ENCODE measurements around the gene TRIM6. TPM values are rescaled to one million over a fixed set of nuclear protein-coding genes. Genes with fewer than 3 reads are reported as not detected.

Gene TRIM6
- total and polyA plus RNA-seq, 2 experiments from 2014 or later: 26.4 to 49.0 TPM

DNA sequence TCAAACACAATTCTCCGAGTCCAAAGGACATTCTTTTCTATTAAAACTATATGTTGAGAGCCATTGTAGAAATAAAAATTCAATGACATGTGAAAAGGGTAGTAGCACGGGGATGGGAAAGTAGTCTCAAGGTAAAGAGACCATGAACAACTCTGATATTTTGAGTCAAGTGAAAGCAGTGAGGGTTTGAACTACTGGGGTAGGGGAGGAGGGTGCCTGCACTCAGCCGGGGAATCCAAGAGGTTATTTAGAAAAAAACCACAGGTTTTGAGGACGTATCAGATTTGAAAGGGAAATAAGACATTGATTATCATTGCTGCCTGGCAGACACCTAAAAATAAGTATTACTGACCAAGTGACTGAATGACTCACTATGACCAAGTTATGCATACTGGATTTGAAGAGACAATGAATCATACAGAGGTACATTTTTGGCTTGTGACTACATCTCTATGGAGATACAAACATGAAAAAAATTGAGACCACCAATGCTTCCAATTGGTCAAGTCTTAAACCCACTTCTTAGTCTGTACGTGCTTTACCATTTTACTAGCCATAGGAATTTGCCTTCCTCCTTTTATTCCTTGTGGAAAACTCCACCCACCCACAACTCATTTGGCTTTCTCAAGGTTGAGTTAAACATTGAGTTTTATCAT, 45.9 kb upstream of the TRIM6 start (continued):
- TF ChIP-seq, protein P1, sequence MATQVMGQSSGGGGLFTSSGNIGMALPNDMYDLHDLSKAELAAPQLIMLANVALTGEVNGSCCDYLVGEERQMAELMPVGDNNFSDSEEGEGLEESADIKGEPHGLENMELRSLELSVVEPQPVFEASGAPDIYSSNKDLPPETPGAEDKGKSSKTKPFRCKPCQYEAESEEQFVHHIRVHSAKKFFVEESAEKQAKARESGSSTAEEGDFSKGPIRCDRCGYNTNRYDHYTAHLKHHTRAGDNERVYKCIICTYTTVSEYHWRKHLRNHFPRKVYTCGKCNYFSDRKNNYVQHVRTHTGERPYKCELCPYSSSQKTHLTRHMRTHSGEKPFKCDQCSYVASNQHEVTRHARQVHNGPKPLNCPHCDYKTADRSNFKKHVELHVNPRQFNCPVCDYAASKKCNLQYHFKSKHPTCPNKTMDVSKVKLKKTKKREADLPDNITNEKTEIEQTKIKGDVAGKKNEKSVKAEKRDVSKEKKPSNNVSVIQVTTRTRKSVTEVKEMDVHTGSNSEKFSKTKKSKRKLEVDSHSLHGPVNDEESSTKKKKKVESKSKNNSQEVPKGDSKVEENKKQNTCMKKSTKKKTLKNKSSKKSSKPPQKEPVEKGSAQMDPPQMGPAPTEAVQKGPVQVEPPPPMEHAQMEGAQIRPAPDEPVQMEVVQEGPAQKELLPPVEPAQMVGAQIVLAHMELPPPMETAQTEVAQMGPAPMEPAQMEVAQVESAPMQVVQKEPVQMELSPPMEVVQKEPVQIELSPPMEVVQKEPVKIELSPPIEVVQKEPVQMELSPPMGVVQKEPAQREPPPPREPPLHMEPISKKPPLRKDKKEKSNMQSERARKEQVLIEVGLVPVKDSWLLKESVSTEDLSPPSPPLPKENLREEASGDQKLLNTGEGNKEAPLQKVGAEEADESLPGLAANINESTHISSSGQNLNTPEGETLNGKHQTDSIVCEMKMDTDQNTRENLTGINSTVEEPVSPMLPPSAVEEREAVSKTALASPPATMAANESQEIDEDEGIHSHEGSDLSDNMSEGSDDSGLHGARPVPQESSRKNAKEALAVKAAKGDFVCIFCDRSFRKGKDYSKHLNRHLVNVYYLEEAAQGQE (IDR thresholded peaks at IDR 0.05; ENCODE audit: unreplicated experiment): no peak
- TF ChIP-seq EZH2phosphoT487 (IDR thresholded peaks at IDR 0.05; ENCODE audit: unreplicated experiment) (no peak), EZH2 (IDR thresholded peaks at IDR 0.05; ENCODE audit: low read depth, unreplicated experiment) (no peak), ZNF331 (CRISPR knock-in tag; IDR thresholded peaks at IDR 0.05; ENCODE audit: low read depth) (no peak), STAT1 (IDR thresholded peaks at IDR 0.05; ENCODE audit: unreplicated experiment) (no peak), NANOG (IDR thresholded peaks at IDR 0.05; ENCODE audit: borderline replicate concordance) (no peak), POLR2AphosphoS5 (IDR thresholded peaks at IDR 0.05; ENCODE audit: low read depth) (no peak)
- TF ChIP-seq, protein P2, sequence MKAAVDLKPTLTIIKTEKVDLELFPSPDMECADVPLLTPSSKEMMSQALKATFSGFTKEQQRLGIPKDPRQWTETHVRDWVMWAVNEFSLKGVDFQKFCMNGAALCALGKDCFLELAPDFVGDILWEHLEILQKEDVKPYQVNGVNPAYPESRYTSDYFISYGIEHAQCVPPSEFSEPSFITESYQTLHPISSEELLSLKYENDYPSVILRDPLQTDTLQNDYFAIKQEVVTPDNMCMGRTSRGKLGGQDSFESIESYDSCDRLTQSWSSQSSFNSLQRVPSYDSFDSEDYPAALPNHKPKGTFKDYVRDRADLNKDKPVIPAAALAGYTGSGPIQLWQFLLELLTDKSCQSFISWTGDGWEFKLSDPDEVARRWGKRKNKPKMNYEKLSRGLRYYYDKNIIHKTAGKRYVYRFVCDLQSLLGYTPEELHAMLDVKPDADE (IDR thresholded peaks at IDR 0.05): no peak

DNA sequence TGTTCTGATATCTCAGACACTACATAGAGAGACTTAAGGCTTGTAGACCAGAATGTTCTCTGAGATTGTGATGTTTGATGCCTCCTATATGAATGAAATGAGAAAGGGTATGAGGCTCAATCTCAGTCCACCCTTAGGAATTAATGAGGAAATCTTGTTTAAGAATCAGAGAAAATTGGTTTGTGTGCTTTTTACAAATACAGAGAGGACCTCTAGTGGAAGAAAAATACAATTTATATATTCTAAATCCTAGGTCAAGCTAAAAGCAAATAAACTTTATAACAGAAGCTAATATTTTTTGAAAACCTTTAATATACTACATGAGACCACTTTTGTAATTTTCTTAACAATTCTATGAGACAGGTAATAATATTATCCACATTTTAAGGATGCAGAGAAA, 43.1 kb upstream of the TRIM6 start:
- Mint-ChIP-seq H3K36me3 (ENCODE audit: low read depth) (no peaks in the 10 kb centered on the region), H3K4me3 (no peak overlapping the region), H3K27me3 (ENCODE audit: insufficient read depth, low read depth, poor library complexity) (no peaks in the 10 kb centered on the region), H3K4me1 (peaks cover 16% of the 10 kb centered on the region), H3K27ac (no peak overlapping the region), H3K9me3 (no peaks in the 10 kb centered on the region)
- Histone ChIP-seq H3K27me3 (ENCODE audit: insufficient read depth) (no peaks in the 10 kb centered on the region), H3K4me2 (no peak overlapping the region), H3K36me3 (ENCODE audit: insufficient read depth) (no peaks in the 10 kb centered on the region), H3K27ac (ENCODE audit: low read depth) (no peak overlapping the region), H3F3A (replicated peaks; ENCODE audit: low read depth) (no peaks in the 10 kb centered on the region), H3K79me2 (replicated peaks; ENCODE audit: insufficient read depth) (no peaks in the 10 kb centered on the region), H3K4me3 (no peak overlapping the region), H2AFZ (no peak overlapping the region), H3K9me2 (ENCODE audit: insufficient read depth) (no peaks in the 10 kb centered on the region), H3K4me1 (ENCODE audit: insufficient read depth) (peaks cover 7% of the 10 kb centered on the region; the same call in 1 of the 2 replicates), H4K20me1 (replicated peaks; ENCODE audit: insufficient read depth) (no peaks in the 10 kb centered on the region)
- DNase-seq (ENCODE audit: low spot score) (no peak), ATAC-seq (no peak)
- TF ChIP-seq, protein P3, sequence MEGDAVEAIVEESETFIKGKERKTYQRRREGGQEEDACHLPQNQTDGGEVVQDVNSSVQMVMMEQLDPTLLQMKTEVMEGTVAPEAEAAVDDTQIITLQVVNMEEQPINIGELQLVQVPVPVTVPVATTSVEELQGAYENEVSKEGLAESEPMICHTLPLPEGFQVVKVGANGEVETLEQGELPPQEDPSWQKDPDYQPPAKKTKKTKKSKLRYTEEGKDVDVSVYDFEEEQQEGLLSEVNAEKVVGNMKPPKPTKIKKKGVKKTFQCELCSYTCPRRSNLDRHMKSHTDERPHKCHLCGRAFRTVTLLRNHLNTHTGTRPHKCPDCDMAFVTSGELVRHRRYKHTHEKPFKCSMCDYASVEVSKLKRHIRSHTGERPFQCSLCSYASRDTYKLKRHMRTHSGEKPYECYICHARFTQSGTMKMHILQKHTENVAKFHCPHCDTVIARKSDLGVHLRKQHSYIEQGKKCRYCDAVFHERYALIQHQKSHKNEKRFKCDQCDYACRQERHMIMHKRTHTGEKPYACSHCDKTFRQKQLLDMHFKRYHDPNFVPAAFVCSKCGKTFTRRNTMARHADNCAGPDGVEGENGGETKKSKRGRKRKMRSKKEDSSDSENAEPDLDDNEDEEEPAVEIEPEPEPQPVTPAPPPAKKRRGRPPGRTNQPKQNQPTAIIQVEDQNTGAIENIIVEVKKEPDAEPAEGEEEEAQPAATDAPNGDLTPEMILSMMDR (conservative IDR thresholded peaks at IDR 0.05; ENCODE audit: low read depth in 2 of 2): peak in 1 of 2 experiments; percentile 48; a peak in 3 of 4 replicates
- no peak for TF ChIP-seq EZH2 (IDR thresholded peaks at IDR 0.05; ENCODE audit: low read depth, unreplicated experiment)
